Loucy (cell line): ENCODE data around the gene COPE.

Experiments
- H2AFZ ChIP-seq: fragments of 200-600 bp; sonication (generic); 2 replicates; pipeline ENCODE4 v1.6.0; 2016; ENCODE audit warnings: antibody characterized with exemption, mild to moderate bottlenecking, low read length, moderate library complexity
- H3F3A ChIP-seq: fragments of 200-600 bp; 2 replicates; pipeline ENCODE4 v1.6.0; 2016; ENCODE audit warnings: antibody characterized with exemption, low read depth, mild to moderate bottlenecking
- H3K27me3 ChIP-seq: fragments of 200-600 bp; sonication (generic); 2 replicates; pipeline ENCODE4 v1.6.1; 2014; ENCODE audit warnings: low read length, mild to moderate bottlenecking; ENCODE audit not compliant: insufficient read depth, poor library complexity, severe bottlenecking
- H3K36me3 ChIP-seq: fragments of 200-600 bp; sonication (generic); 2 replicates; pipeline ENCODE4 v1.6.1; 2016; ENCODE audit warnings: low read length; ENCODE audit not compliant: insufficient read depth
- H3K4me1 ChIP-seq: fragments of 200-600 bp; sonication (generic); 2 replicates; pipeline ENCODE4 v1.5.1; 2014; ENCODE audit warnings: low read length, mild to moderate bottlenecking; ENCODE audit not compliant: insufficient read depth, poor library complexity, severe bottlenecking
- H3K4me2 ChIP-seq: fragments of 200-600 bp; sonication (generic); 2 replicates; pipeline ENCODE4 v1.6.0; 2014; ENCODE audit warnings: antibody characterized with exemption, low read length, low read depth, mild to moderate bottlenecking; ENCODE audit not compliant: poor library complexity, severe bottlenecking
- H3K4me3 ChIP-seq: fragments of 200-600 bp; sonication (generic); 2 replicates; pipeline ENCODE4 v1.5.1; 2014; ENCODE audit warnings: low read length, mild to moderate bottlenecking, mixed read lengths; ENCODE audit not compliant: poor library complexity, severe bottlenecking
- H3K79me2 ChIP-seq: fragments of 200-600 bp; sonication (generic); 2 replicates; pipeline ENCODE4 v1.6.1; 2014; ENCODE audit warnings: low read length; ENCODE audit not compliant: insufficient read depth
- H3K9ac ChIP-seq: fragments of 200-600 bp; sonication (generic); 2 replicates; pipeline ENCODE4 v1.6.0; 2014; ENCODE audit warnings: mild to moderate bottlenecking, low read depth, low read length, moderate library complexity; ENCODE audit not compliant: poor library complexity, severe bottlenecking
- H3K9me2 ChIP-seq: fragments of 200-600 bp; sonication (generic); replicated peaks from 2 replicates; pipeline ENCODE4 v1.6.1; 2016; ENCODE audit warnings: low read depth, low read length, mixed read lengths
- H3K9me3 ChIP-seq: fragments of 200-600 bp; sonication (generic); 2 replicates; pipeline ENCODE4 v1.6.1; 2014; ENCODE audit warnings: mild to moderate bottlenecking, antibody characterized with exemption, low read length, low read depth; ENCODE audit not compliant: insufficient read depth
- H4K20me1 ChIP-seq: fragments of 200-600 bp; sonication (generic); 2 replicates; pipeline ENCODE4 v1.6.0; 2014; ENCODE audit warnings: antibody characterized with exemption, low read length, mild to moderate bottlenecking; ENCODE audit not compliant: insufficient read depth, poor library complexity, severe bottlenecking
- CTCF ChIP-seq: fragments of 200-600 bp; sonication (generic); conservative IDR thresholded peaks from 2 replicates; pipeline ENCODE4 v1.5.1; 2014; ENCODE audit warnings: mild to moderate bottlenecking, antibody characterized with exemption, low read length
- EZH2phosphoT487 ChIP-seq: fragments of 200-600 bp; IDR thresholded peaks from 2 replicates; pipeline ENCODE4 v1.6.1; 2018; ENCODE audit warnings: antibody characterized with exemption, mild to moderate bottlenecking, moderate library complexity, borderline replicate concordance

COPE gene

GRCh38 chr19:18949858-18950257, 30.7 kb upstream of the COPE start:
- H3K79me2 ChIP-seq: no peaks in the 10 kb centered on the region
- H4K20me1 ChIP-seq: no peaks in the 10 kb centered on the region
- H3F3A ChIP-seq: no peaks in the 10 kb centered on the region
- H3K27me3 ChIP-seq: no peaks in the 10 kb centered on the region
- no peak overlapping the region for H2AFZ ChIP-seq
- no peak overlapping the region for H3K4me2 ChIP-seq
- TF ChIP-seq EZH2phosphoT487: no peak
- TF ChIP-seq CTCF: no peak
- H3K4me1 ChIP-seq: no peaks in the 10 kb centered on the region
- H3K9me2 ChIP-seq: no peaks in the 10 kb centered on the region
- no peaks in the 10 kb centered on the region for H3K36me3 ChIP-seq
- H3K9ac ChIP-seq: no peak overlapping the region
- H3K9me3 ChIP-seq: no peaks in the 10 kb centered on the region
- no peak overlapping the region for H3K4me3 ChIP-seq

GRCh38 chr19:18948976-18949356, 29.8 kb upstream of the COPE start:
- Histone ChIP-seq H3F3A (no peaks in the 10 kb centered on the region), H3K4me3 (no peak overlapping the region), H2AFZ (no peak overlapping the region), H3K27me3 (no peaks in the 10 kb centered on the region), H3K36me3 (no peaks in the 10 kb centered on the region), H3K4me1 (no peaks in the 10 kb centered on the region), H3K9me3 (no peaks in the 10 kb centered on the region), H3K4me2 (no peak overlapping the region), H3K79me2 (no peaks in the 10 kb centered on the region), H3K9ac (no peak overlapping the region), H3K9me2 (no peaks in the 10 kb centered on the region), H4K20me1 (no peaks in the 10 kb centered on the region)
- no peak for TF ChIP-seq EZH2phosphoT487
- TF ChIP-seq CTCF: no peak

GRCh38 chr19:18948075-18948975, 29.1 kb upstream of the COPE start:
- TF ChIP-seq EZH2phosphoT487: no peak
- no peak for TF ChIP-seq CTCF
- no peaks in the 10 kb centered on the region for H4K20me1 ChIP-seq
- H3K36me3 ChIP-seq: no peaks in the 10 kb centered on the region
- no peak overlapping the region for H2AFZ ChIP-seq
- no peaks in the 10 kb centered on the region for H3K4me1 ChIP-seq
- H3K9me3 ChIP-seq: no peaks in the 10 kb centered on the region
- no peaks in the 10 kb centered on the region for H3K79me2 ChIP-seq
- H3K9me2 ChIP-seq: no peaks in the 10 kb centered on the region
- no peak overlapping the region for H3K4me2 ChIP-seq
- no peaks in the 10 kb centered on the region for H3K27me3 ChIP-seq
- no peak overlapping the region for H3K9ac ChIP-seq
- no peaks in the 10 kb centered on the region for H3F3A ChIP-seq
- H3K4me3 ChIP-seq: no peak overlapping the region
